OCI-LY7 (cell line): Measurements from ENCODE around the gene SH3GL2. TPM values are rescaled to one million over a fixed set of nuclear protein-coding genes. Genes with fewer than 3 reads are reported as not detected.

ENCODE experiments used
- BruUV-seq: library from RNA; stranded (reverse); fragments of 400-500 nt; replicated peaks from 2 replicates; lab custom pipeline; 2021; lab: Mats Ljungman, UMichigan
- CTCF ChIA-PET: fragments of 300-600 bp; sonication (Branson Sonifier 250); formaldehyde crosslinking; loops from one replicate; lab custom pipeline; 2022; ENCODE audit warnings: antibody characterized with exemption; ENCODE audit not compliant: unreplicated experiment; lab: Charles Lee
- POLR2A ChIA-PET: fragments of 300-600 bp; sonication (Branson Sonifier 250); formaldehyde crosslinking; loops from one replicate; lab custom pipeline; 2022; ENCODE audit warnings: antibody characterized with exemption; lab: Charles Lee
- DNase-seq: peaks from one replicate; pipeline ENCODE4 v3.0.0-alpha.2; 2015; ENCODE audit warnings: low spot score
- H2AFZ ChIP-seq: fragments of 200-600 bp; sonication (generic), shearing (Covaris generic); 2 replicates; pipeline ENCODE4 v1.6.1; 2014; ENCODE audit warnings: mild to moderate bottlenecking, antibody characterized with exemption, low read length, moderate library complexity
- H3K27ac ChIP-seq: fragments of 200-600 bp; sonication (generic); 2 replicates; pipeline ENCODE4 v1.5.1; 2014; ENCODE audit warnings: mixed run types, low read depth, mild to moderate bottlenecking, moderate library complexity, low read length, inconsistent platforms; ENCODE audit not compliant: poor library complexity, severe bottlenecking
- H3K36me3 ChIP-seq: fragments of 200-600 bp; sonication (generic); 2 replicates; pipeline ENCODE4 v1.6.1; 2014; ENCODE audit warnings: mild to moderate bottlenecking, antibody characterized with exemption, low read length, moderate library complexity, mixed read lengths; ENCODE audit not compliant: insufficient read depth
- H3K4me1 ChIP-seq: fragments of 200-600 bp; sonication (generic); 2 replicates; pipeline ENCODE4 v1.5.1; 2014; ENCODE audit warnings: mild to moderate bottlenecking, low read length; ENCODE audit not compliant: insufficient read depth, poor library complexity, severe bottlenecking
- H3K4me2 ChIP-seq: fragments of 200-600 bp; sonication (generic); 2 replicates; pipeline ENCODE4 v1.6.1; 2014; ENCODE audit warnings: mild to moderate bottlenecking, low read length
- H3K4me3 ChIP-seq: fragments of 200-600 bp; sonication (generic); 2 replicates; pipeline ENCODE4 v1.5.1; 2014; ENCODE audit warnings: mild to moderate bottlenecking, low read depth, low read length; ENCODE audit not compliant: poor library complexity, severe bottlenecking
- H3K79me2 ChIP-seq: fragments of 200-600 bp; sonication (generic); 2 replicates; pipeline ENCODE4 v1.6.1; 2016; ENCODE audit warnings: low read depth, mild to moderate bottlenecking, low read length, moderate library complexity, mixed read lengths; ENCODE audit not compliant: insufficient read depth
- H3K9me2 ChIP-seq: fragments of 200-600 bp; sonication (generic); 2 replicates; pipeline ENCODE4 v1.6.1; 2016; ENCODE audit warnings: mild to moderate bottlenecking, low read length, mixed read lengths; ENCODE audit not compliant: insufficient read depth
- H3K9me3 ChIP-seq: fragments of 200-600 bp; sonication (generic); 2 replicates; pipeline ENCODE4 v1.6.1; 2014; ENCODE audit warnings: mild to moderate bottlenecking, mixed run types, low read length, mixed read lengths
- H4K20me1 ChIP-seq: fragments of 200-600 bp; sonication (generic); 2 replicates; pipeline ENCODE4 v1.6.1; 2014; ENCODE audit warnings: mild to moderate bottlenecking, antibody characterized with exemption, low read length, moderate library complexity, mixed read lengths; ENCODE audit not compliant: insufficient read depth
- CTCF ChIP-seq: fragments of 200-600 bp; sonication (generic); conservative IDR thresholded peaks from 2 replicates; pipeline ENCODE4 v1.5.1; 2014; ENCODE audit warnings: mild to moderate bottlenecking, antibody characterized with exemption, low read length, moderate library complexity, mixed read lengths
- EZH2phosphoT487 ChIP-seq: fragments of 200-600 bp; sonication (generic); IDR thresholded peaks from 2 replicates; pipeline ENCODE4 v1.6.1; 2018; ENCODE audit warnings: low read depth, borderline replicate concordance, mild to moderate bottlenecking, mixed run types, antibody characterized with exemption, low read length, moderate library complexity, mixed read lengths
- intact Hi-C: fragments of 100-400 bp; cut with micrococcal nuclease; formaldehyde crosslinking; loops from one replicate; pipeline ENCODE4 v1.10.0; 2022; ENCODE audit not compliant: unreplicated experiment
- total RNA-seq, 2 experiments: library from RNA; depleted of rRNA in 1 of 2; stranded (reverse); fragments of >200 nt in 1 of 2; shearing (Covaris generic) in 1 of 2; gene quantifications; 2 replicates each; pipeline ENCODE4 v1.2.3, GENCODE V29; 2014 to 2022

The SH3GL2 gene
- total RNA-seq, 2 experiments from 2014 or later: not detected

- H3K9me3 ChIP-seq: no peaks in the 10 kb centered on the region
- H2AFZ ChIP-seq: no peak overlapping the region
- ChIA-PET POLR2A (no interaction called here), CTCF (no interaction called here)
- intact Hi-C loops: no loop called here
- BruUV-seq: no TSS peak
- TF ChIP-seq CTCF: no peak
- TF ChIP-seq EZH2phosphoT487: no peak
- no peaks in the 10 kb centered on the region for H3K4me1 ChIP-seq
- no peaks in the 10 kb centered on the region for H4K20me1 ChIP-seq
- H3K36me3 ChIP-seq: no peaks in the 10 kb centered on the region
- no peak overlapping the region for H3K4me2 ChIP-seq
- no peaks in the 10 kb centered on the region for H3K9me2 ChIP-seq
- no peak for DNase-seq
- no peak overlapping the region for H3K4me3 ChIP-seq
- no peaks in the 10 kb centered on the region for H3K79me2 ChIP-seq
- H3K27ac ChIP-seq: no peak overlapping the region
Observed at GRCh38 chr9:17775656-17776055, 196.8 kb downstream of the SH3GL2 start.

GRCh38 chr9:17776735-17777134, 197.9 kb downstream of the SH3GL2 start:
- ChIA-PET POLR2A (no interaction called here), CTCF (no interaction called here)
- Histone ChIP-seq H3K4me3 (no peak overlapping the region), H3K27ac (no peak overlapping the region), H3K9me3 (no peaks in the 10 kb centered on the region), H3K79me2 (no peaks in the 10 kb centered on the region), H3K9me2 (no peaks in the 10 kb centered on the region), H3K4me2 (no peak overlapping the region), H2AFZ (no peak overlapping the region), H3K36me3 (no peaks in the 10 kb centered on the region), H4K20me1 (no peaks in the 10 kb centered on the region), H3K4me1 (no peaks in the 10 kb centered on the region)
- TF ChIP-seq EZH2phosphoT487 (no peak), CTCF (no peak)
- DNase-seq: no peak
- BruUV-seq: no TSS peak
- intact Hi-C loops: no loop called here

- no TSS peak for BruUV-seq
Observed at GRCh38 chr9:17777465-17777864, 198.6 kb downstream of the SH3GL2 start.

More at GRCh38 chr9:17777465-17777864, 198.6 kb downstream of the SH3GL2 start:
- CTCF ChIA-PET: no interaction called here
- Histone ChIP-seq H3K4me1 (no peaks in the 10 kb centered on the region), H4K20me1 (no peaks in the 10 kb centered on the region), H3K36me3 (no peaks in the 10 kb centered on the region), H3K9me3 (no peaks in the 10 kb centered on the region), H3K4me2 (no peak overlapping the region), H3K9me2 (no peaks in the 10 kb centered on the region), H2AFZ (no peak overlapping the region), H3K79me2 (no peaks in the 10 kb centered on the region), H3K4me3 (no peak overlapping the region), H3K27ac (no peak overlapping the region)
- TF ChIP-seq EZH2phosphoT487 (no peak), CTCF (no peak)
- POLR2A ChIA-PET: no interaction called here
- no peak for DNase-seq
- intact Hi-C loops: no loop called here
